GM21723 (cell line): ENCODE measurements around the gene SMCR8.
"Not testable (repeated sequence)": the region's sequence is repeated elsewhere in the genome, so short reads cannot be mapped to it uniquely, and the experiment has no call there.

Experiments used
- ATAC-seq: cut with Tn5 transposase; IDR thresholded peaks from one replicate; pipeline ENCODE4 v1.9.1; 2021; ENCODE audit warnings: mild to moderate bottlenecking, moderate library complexity; ENCODE audit not compliant: unreplicated experiment

SMCR8 gene

GRCh38 chr17:18356624-18357023 is 41.5 kb downstream of the SMCR8 start:
- ATAC-seq: no peak

- ATAC-seq: no peak
Measured at GRCh38 chr17:18360518-18360917, 45.4 kb downstream of the SMCR8 start.

- no peak for ATAC-seq
Measured at GRCh38 chr17:18361837-18362697, 47.0 kb downstream of the SMCR8 start.

- ATAC-seq: peak; percentile 7
Measured at GRCh38 chr17:18362698-18363100, 47.6 kb downstream of the SMCR8 start.

GRCh38 chr17:18363101-18364049 is 48.3 kb downstream of the SMCR8 start, which contains the start of gene SHMT1:
Gene SHMT1, minus strand, starts transcription at chr17:18363550. Its CDS starts 7,569 bp downstream, at chr17:18355981.
- ATAC-seq: peak; percentile 95

- ATAC-seq: no peak
Measured at GRCh38 chr17:18364166-18364565, 49.1 kb downstream of the SMCR8 start.

GRCh38 chr17:18368946-18369345 is 53.9 kb downstream of the SMCR8 start:
- no peak for ATAC-seq

GRCh38 chr17:18370761-18371160 is 55.7 kb downstream of the SMCR8 start:
- no peak for ATAC-seq

- ATAC-seq: no peak
Measured at GRCh38 chr17:18371455-18371854, 56.4 kb downstream of the SMCR8 start.

- ATAC-seq: not testable (repeated sequence)
Measured at GRCh38 chr17:18373181-18373580, 58.1 kb downstream of the SMCR8 start.

GRCh38 chr17:18374216-18374615 is 59.1 kb downstream of the SMCR8 start:
- ATAC-seq: no peak
